GM23248 (cell line): ENCODE results near the gene ARPC4. TPM values are rescaled to one million over a fixed set of nuclear protein-coding genes. Genes with fewer than 3 reads are reported as not detected.
"Not testable (repeated sequence)": the region's sequence is repeated elsewhere in the genome, so short reads cannot be mapped to it uniquely, and the experiment has no call there.

Experiments used
- DNase-seq: peaks from one replicate; pipeline ENCODE4 v3.0.0-alpha.2; 2015
- H2AFZ ChIP-seq: fragments of 200-600 bp; sonication (generic); 2 replicates; pipeline ENCODE4 v1.6.1; 2016; ENCODE audit warnings: antibody characterized with exemption
- H3F3A ChIP-seq: fragments of 200-600 bp; sonication (generic); 2 replicates; pipeline ENCODE4 v1.6.1; 2016; ENCODE audit warnings: mild to moderate bottlenecking, antibody characterized with exemption, mixed run types; ENCODE audit not compliant: insufficient read depth
- H3K27ac ChIP-seq: fragments of 200-600 bp; sonication (generic); 2 replicates; pipeline ENCODE4 v1.5.1; 2016; ENCODE audit warnings: mild to moderate bottlenecking
- H3K27me3 ChIP-seq: fragments of 200-600 bp; sonication (generic); replicated peaks from 2 replicates; pipeline ENCODE4 v1.6.1; 2016; ENCODE audit warnings: mild to moderate bottlenecking; ENCODE audit not compliant: insufficient read depth
- H3K36me3 ChIP-seq: fragments of 200-600 bp; sonication (generic); 2 replicates; pipeline ENCODE4 v1.6.1; 2016; ENCODE audit warnings: low read depth, mild to moderate bottlenecking
- H3K4me1 ChIP-seq: fragments of 200-600 bp; sonication (generic); 2 replicates; pipeline ENCODE4 v1.6.1; 2016; ENCODE audit warnings: mild to moderate bottlenecking; ENCODE audit not compliant: insufficient read depth
- H3K4me2 ChIP-seq: fragments of 200-600 bp; sonication (generic); one replicate; pipeline ENCODE4 v1.6.1; 2016; ENCODE audit warnings: mild to moderate bottlenecking; ENCODE audit not compliant: unreplicated experiment
- H3K4me3 ChIP-seq: fragments of 200-600 bp; sonication (generic); 2 replicates; pipeline ENCODE4 v1.5.1; 2016; ENCODE audit warnings: mild to moderate bottlenecking
- H3K79me2 ChIP-seq: fragments of 200-600 bp; sonication (generic); 2 replicates; pipeline ENCODE4 v1.6.1; 2016; ENCODE audit warnings: mild to moderate bottlenecking; ENCODE audit not compliant: insufficient read depth
- H3K9ac ChIP-seq: fragments of 200-600 bp; sonication (generic); 2 replicates; pipeline ENCODE4 v1.6.1; 2016; ENCODE audit warnings: mild to moderate bottlenecking
- H3K9me2 ChIP-seq: fragments of 200-600 bp; sonication (generic); 2 replicates; pipeline ENCODE4 v1.6.1; 2016; ENCODE audit warnings: mixed run types, mild to moderate bottlenecking, moderate library complexity; ENCODE audit not compliant: insufficient read depth
- H3K9me3 ChIP-seq: fragments of 200-600 bp; sonication (generic); one replicate; pipeline ENCODE4 v1.6.1; 2017; ENCODE audit warnings: low read depth
- H4K20me1 ChIP-seq: fragments of 200-600 bp; sonication (generic); 2 replicates; pipeline ENCODE4 v1.6.0; 2016; ENCODE audit not compliant: insufficient read depth
- EZH2 ChIP-seq: fragments of 200-600 bp; sonication (generic); IDR thresholded peaks from 2 replicates; pipeline ENCODE4 v1.6.1; 2018; ENCODE audit warnings: antibody characterized with exemption, mild to moderate bottlenecking; ENCODE audit not compliant: insufficient read depth, poor library complexity, severe bottlenecking
- EZH2phosphoT487 ChIP-seq: fragments of 200-600 bp; sonication (generic); IDR thresholded peaks from 2 replicates; pipeline ENCODE4 v1.6.1; 2018; ENCODE audit warnings: antibody characterized with exemption, moderate library complexity, mild to moderate bottlenecking, low read depth; ENCODE audit not compliant: insufficient read depth
- WGBS, 2 experiments: methylation state at CpG; one replicate each; pipeline ENCODE4 v1.1.6; 2015 to 2017; ENCODE audit warnings: low lambda C conversion rate in 2 of 2, low coverage in 1 of 2; ENCODE audit errors: missing lambda C conversion rate in 2 of 2; 5-methylcytosine and 5-hydroxymethylcytosine counted together
- in situ Hi-C: fragments of 300-500 bp; cut with MboI; formaldehyde crosslinking; loops from 2 replicates; pipeline ENCODE4 v1.15.0; 2020
- polyA plus RNA-seq: library from polyadenylated mRNA; unstranded; fragments of >200 nt; fragmentation: Nextera tagmentation; extraction: Ambion mirVana; gene quantifications from 2 replicates; pipeline ENCODE4 v1.2.1, GENCODE V29; 2016
- total RNA-seq: library from RNA; depleted of rRNA; stranded (reverse); fragments of >200 nt; shearing (Covaris generic); gene quantifications from 2 replicates; pipeline ENCODE4 v1.2.3, GENCODE V29; 2014; rRNA removed

Gene ARPC4
- total and polyA plus RNA-seq, 2 experiments from 2014 or later: 182 to 315 TPM

DNA sequence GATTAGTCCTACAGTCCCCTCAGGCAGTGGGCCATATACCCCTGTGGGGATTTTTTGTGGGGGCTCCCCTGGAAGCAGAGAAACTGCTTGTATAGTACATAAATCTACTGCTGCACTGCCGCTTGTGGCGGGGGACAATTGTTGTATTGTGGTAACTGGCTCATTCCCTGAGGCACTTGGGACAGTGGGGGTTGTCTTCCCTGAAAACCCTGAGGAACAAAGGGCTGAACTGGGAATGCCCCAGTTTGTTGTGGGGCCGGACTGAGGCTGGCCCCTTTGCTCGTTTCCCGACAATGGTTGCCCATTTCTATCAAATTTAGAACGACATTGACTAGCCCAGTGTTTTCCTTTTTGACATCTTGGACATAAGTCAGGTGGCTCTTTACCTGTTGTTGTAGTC lies 58.5 kb downstream of the ARPC4 start:
- H3K27ac ChIP-seq, in situ Hi-C loops, H3K27me3 ChIP-seq, H3K9ac ChIP-seq, H4K20me1 ChIP-seq, H3K4me1 ChIP-seq, H3F3A ChIP-seq, H3K9me2 ChIP-seq, H2AFZ ChIP-seq, H3K4me3 ChIP-seq, H3K9me3 ChIP-seq, DNase-seq, H3K79me2 ChIP-seq, H3K36me3 ChIP-seq, H3K4me2 ChIP-seq: not testable (repeated sequence)
- 82 to 87% methylated on average over 6 of the region's 6 CpGs for WGBS, 2 experiments

DNA sequence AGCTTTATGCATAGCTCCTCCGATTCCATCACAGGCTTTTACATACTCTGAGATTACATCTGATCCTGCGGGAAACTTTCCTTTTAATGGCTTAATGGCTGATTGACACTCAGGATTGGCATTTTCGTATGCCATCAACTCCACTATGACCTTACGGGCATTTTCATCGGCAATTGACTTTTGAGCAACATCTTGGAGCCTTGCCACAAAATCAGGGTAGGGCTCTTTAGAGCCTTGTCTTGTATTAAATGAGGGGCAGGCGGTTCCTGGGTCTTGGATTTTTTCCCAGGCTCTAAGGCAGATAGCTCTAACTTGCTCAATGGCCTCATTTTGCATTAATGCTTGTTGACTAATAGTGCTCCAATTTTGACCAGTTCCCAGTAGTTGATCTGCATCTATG lies 59.0 kb downstream of the ARPC4 start:
- H3K9me3 ChIP-seq, H4K20me1 ChIP-seq, in situ Hi-C loops, DNase-seq, H3K4me3 ChIP-seq, H3K27me3 ChIP-seq, H3K4me1 ChIP-seq, H3K9ac ChIP-seq, H3K4me2 ChIP-seq, H3F3A ChIP-seq, H3K79me2 ChIP-seq, H3K36me3 ChIP-seq, H2AFZ ChIP-seq, H3K9me2 ChIP-seq, H3K27ac ChIP-seq: not testable (repeated sequence)
- 36 to 38% methylated on average over 6 of the region's 6 CpGs for WGBS, 2 experiments

DNA sequence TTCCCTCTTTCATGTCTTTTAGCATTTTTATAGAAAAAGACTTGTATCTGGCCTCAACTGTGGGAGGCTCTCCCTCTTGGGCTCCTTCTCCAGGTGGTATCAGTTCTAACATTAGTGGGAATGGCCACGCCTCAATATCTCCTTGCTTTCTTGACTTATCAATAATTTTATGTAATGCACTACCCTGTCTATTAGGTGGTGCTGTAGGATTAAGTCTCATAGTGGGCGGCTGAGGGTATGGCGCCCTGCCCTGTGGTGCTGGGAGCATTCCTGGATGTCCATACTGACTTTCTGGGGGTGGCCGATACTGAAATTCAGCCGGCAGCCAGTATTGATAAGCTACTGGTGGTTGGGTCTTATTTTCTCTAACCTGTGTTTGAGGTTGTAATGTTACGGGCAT lies 59.6 kb downstream of the ARPC4 start:
- Histone ChIP-seq H3K9me2 (no peaks in the 10 kb centered on the region), H3F3A (no peaks in the 10 kb centered on the region), H3K9ac (no peak overlapping the region), H3K27ac (no peak overlapping the region), H3K4me1 (no peaks in the 10 kb centered on the region), H4K20me1 (no peaks in the 10 kb centered on the region), H3K4me2 (no peak overlapping the region), H3K79me2 (no peaks in the 10 kb centered on the region), H3K4me3 (no peak overlapping the region), H3K27me3 (no peaks in the 10 kb centered on the region), H2AFZ (no peak overlapping the region), H3K9me3 (no peaks in the 10 kb centered on the region), H3K36me3 (no peaks in the 10 kb centered on the region)
- DNase-seq: no peak
- 74 to 76% methylated on average over 6 of the region's 6 CpGs for WGBS, 2 experiments
- in situ Hi-C loops: no loop called here
- TF ChIP-seq EZH2phosphoT487 (no peak), EZH2 (no peak)

DNA sequence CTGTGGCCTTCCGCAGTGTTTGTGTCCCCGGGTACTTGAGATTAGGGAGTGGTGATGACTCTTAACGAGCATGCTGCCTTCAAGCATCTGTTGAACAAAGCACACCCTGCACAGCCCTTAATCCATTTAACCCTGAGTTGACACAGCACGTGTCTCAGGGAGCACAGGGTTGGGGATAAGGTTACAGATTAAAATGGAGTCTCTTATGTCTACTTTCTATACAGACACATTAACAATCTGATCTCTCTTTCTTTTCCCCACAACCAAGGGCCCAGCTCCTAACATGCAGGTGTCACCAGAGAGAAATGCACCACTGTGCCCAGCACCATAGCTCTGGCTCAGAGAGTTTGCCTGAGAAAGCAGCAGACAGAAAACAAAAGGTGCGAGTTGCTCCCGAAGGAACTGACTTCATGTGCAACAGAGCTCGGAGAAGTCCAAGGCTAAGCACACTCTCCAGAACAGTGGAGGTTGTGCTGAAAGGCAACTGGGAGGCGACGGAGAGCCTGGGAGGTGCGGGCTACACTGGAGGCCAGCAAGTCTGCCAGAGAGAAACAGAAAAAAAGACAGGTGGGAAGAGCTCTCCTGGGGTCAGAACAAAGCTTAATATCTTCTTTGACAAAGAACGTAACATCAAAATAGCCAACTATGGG lies 61.5 kb downstream of the ARPC4 start:
- WGBS, 2 experiments: 68% methylated on average over 11 of the region's 11 CpGs
- H3K9me2 ChIP-seq, H3K9me3 ChIP-seq, H3K79me2 ChIP-seq, DNase-seq, H3K4me1 ChIP-seq, H3K9ac ChIP-seq, H2AFZ ChIP-seq, H3K27me3 ChIP-seq, H3K27ac ChIP-seq, H3K36me3 ChIP-seq, in situ Hi-C loops, H3F3A ChIP-seq, H3K4me3 ChIP-seq, H3K4me2 ChIP-seq, H4K20me1 ChIP-seq: not testable (repeated sequence)

DNA sequence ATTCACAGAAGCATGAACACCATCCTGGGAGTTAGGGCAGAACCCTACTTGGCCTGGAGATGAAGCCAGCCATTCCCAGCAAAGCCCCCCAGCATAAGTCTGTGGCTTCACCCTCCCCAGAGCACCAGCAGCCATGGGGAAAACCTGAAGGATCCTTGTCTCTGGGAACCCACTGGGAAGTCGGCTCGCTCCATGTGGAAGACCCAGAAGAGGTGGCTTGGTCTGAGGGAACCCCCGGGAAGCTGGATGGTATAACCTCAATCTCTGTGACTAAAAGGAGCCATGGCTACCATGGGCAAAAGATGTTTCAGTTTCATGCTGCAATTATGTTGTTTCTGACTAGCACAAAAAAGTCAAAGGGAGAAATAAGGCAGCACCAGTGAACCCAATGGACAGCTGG lies 62.7 kb downstream of the ARPC4 start:
- no peak overlapping the region for H3K27ac ChIP-seq
- DNase-seq: no peak
- in situ Hi-C loops: no loop called here
- H3K9me3 ChIP-seq: no peaks in the 10 kb centered on the region
- H3F3A ChIP-seq: no peaks in the 10 kb centered on the region
- no peak overlapping the region for H3K4me3 ChIP-seq
- H3K4me1 ChIP-seq: no peaks in the 10 kb centered on the region
- H3K4me2 ChIP-seq: no peak overlapping the region
- 91 to 95% methylated on average over 3 of the region's 3 CpGs for WGBS, 2 experiments
- H3K79me2 ChIP-seq: no peaks in the 10 kb centered on the region
- H2AFZ ChIP-seq: no peak overlapping the region
- no peaks in the 10 kb centered on the region for H4K20me1 ChIP-seq
- no peaks in the 10 kb centered on the region for H3K27me3 ChIP-seq
- H3K9ac ChIP-seq: no peak overlapping the region
- no peak for TF ChIP-seq EZH2
- no peak for TF ChIP-seq EZH2phosphoT487
- no peaks in the 10 kb centered on the region for H3K36me3 ChIP-seq
- no peaks in the 10 kb centered on the region for H3K9me2 ChIP-seq

Other genes starting within 250 kb of the ARPC4 start
- gene LHFPL4, start 239.3 kb upstream of the ARPC4 start, total RNA-seq: not detected in 2 replicates
- gene LHFPL4, start 239.3 kb upstream of the ARPC4 start, polyA plus RNA-seq: 0.19 and 0.23 TPM in 2 replicates
- gene MTMR14, start 143.6 kb upstream of the ARPC4 start, total RNA-seq: 25.7 and 31.0 TPM in 2 replicates
- gene MTMR14, start 143.6 kb upstream of the ARPC4 start, polyA plus RNA-seq: 22.9 and 24.0 TPM in 2 replicates
- gene CPNE9, start 89.2 kb upstream of the ARPC4 start, total RNA-seq: not detected in 2 replicates
- not detected in 2 replicates for gene CPNE9, start 89.2 kb upstream of the ARPC4 start, polyA plus RNA-seq
- 16.3 and 18.3 TPM in 2 replicates for gene BRPF1, start 61.3 kb upstream of the ARPC4 start, total RNA-seq
- gene BRPF1, start 61.3 kb upstream of the ARPC4 start, polyA plus RNA-seq: 7.3 and 10.4 TPM in 2 replicates
- gene OGG1, start 43.1 kb upstream of the ARPC4 start, total RNA-seq: 18.0 and 36.5 TPM in 2 replicates
- 23.0 and 24.6 TPM in 2 replicates for gene OGG1, start 43.1 kb upstream of the ARPC4 start, polyA plus RNA-seq
- 26.9 and 30.6 TPM in 2 replicates for gene CAMK1, start 23.1 kb upstream of the ARPC4 start, total RNA-seq
- 27.7 and 28.3 TPM in 2 replicates for gene CAMK1, start 23.1 kb upstream of the ARPC4 start, polyA plus RNA-seq
- gene TADA3, start 609 bp upstream of the ARPC4 start, total RNA-seq: 131 and 135 TPM in 2 replicates
- gene TADA3, start 609 bp upstream of the ARPC4 start, polyA plus RNA-seq: 85.1 and 87.7 TPM in 2 replicates
- 30.3 and 31.1 TPM in 2 replicates for gene TTLL3, start 17.2 kb downstream of the ARPC4 start, total RNA-seq
- 20.1 and 26.9 TPM in 2 replicates for gene TTLL3, start 17.2 kb downstream of the ARPC4 start, polyA plus RNA-seq
- 32.6 and 39.8 TPM in 2 replicates for gene RPUSD3, start 50.9 kb downstream of the ARPC4 start, total RNA-seq
- gene RPUSD3, start 50.9 kb downstream of the ARPC4 start, polyA plus RNA-seq: 37.4 and 38.3 TPM in 2 replicates
- gene CIDEC, start 87.2 kb downstream of the ARPC4 start, total RNA-seq: not detected in 2 replicates
- gene CIDEC, start 87.2 kb downstream of the ARPC4 start, polyA plus RNA-seq: not detected in 2 replicates
- gene JAGN1, start 97.5 kb downstream of the ARPC4 start, total RNA-seq: 32.9 and 35.7 TPM in 2 replicates
- gene JAGN1, start 97.5 kb downstream of the ARPC4 start, polyA plus RNA-seq: 45.3 and 46.8 TPM in 2 replicates
- 0.51 and 5.5 TPM in 2 replicates for gene IL17RE, start 109.8 kb downstream of the ARPC4 start, total RNA-seq
- gene IL17RE, start 109.8 kb downstream of the ARPC4 start, polyA plus RNA-seq: 0.24 and 0.27 TPM in 2 replicates
- 41.8 and 49.4 TPM in 2 replicates for gene IL17RC, start 124.0 kb downstream of the ARPC4 start, total RNA-seq
- gene IL17RC, start 124.0 kb downstream of the ARPC4 start, polyA plus RNA-seq: 20.5 and 25.3 TPM in 2 replicates
- 18.2 and 29.5 TPM in 2 replicates for gene CRELD1, start 140.8 kb downstream of the ARPC4 start, total RNA-seq
- gene CRELD1, start 140.8 kb downstream of the ARPC4 start, polyA plus RNA-seq: 19.2 and 19.9 TPM in 2 replicates
- gene PRRT3, start 159.3 kb downstream of the ARPC4 start, total RNA-seq: 2.9 and 7.5 TPM in 2 replicates
- 4.3 and 4.5 TPM in 2 replicates for gene PRRT3, start 159.3 kb downstream of the ARPC4 start, polyA plus RNA-seq
- 44.3 and 130 TPM in 2 replicates for gene EMC3, start 193.8 kb downstream of the ARPC4 start, total RNA-seq
- gene EMC3, start 193.8 kb downstream of the ARPC4 start, polyA plus RNA-seq: 139 and 154 TPM in 2 replicates
- 6.1 and 7.0 TPM in 2 replicates for gene FANCD2, start 233.4 kb downstream of the ARPC4 start, total RNA-seq
- 3.8 and 4.4 TPM in 2 replicates for gene FANCD2, start 233.4 kb downstream of the ARPC4 start, polyA plus RNA-seq